HCT116 (cell line): Measurements from ENCODE around the gene CACNA1C. TPM values are rescaled to one million over a fixed set of nuclear protein-coding genes. Genes with fewer than 3 reads are reported as not detected.

Experiments used
- ATAC-seq: fragments of 200-7000 bp; cut with Tn5 transposase; 2 replicates; pipeline ENCODE4 v1.9.1; 2020; ENCODE audit warnings: mild to moderate bottlenecking, moderate library complexity
- BruUV-seq: library from RNA; stranded (reverse); fragments of 400-500 nt; replicated peaks from 2 replicates; lab custom pipeline; 2021; lab: Mats Ljungman, UMichigan
- CTCF ChIA-PET: fragments of 300-600 bp; sonication (Branson Sonifier 250); formaldehyde crosslinking; loops from one replicate; lab custom pipeline; 2021; ENCODE audit warnings: antibody characterized with exemption; lab: Charles Lee
- POLR2A ChIA-PET: fragments of 300-600, 350-600 bp; sonication (Branson Sonifier 250); formaldehyde crosslinking; loops from one replicate; lab custom pipeline; 2021; ENCODE audit warnings: antibody characterized with exemption; lab: Charles Lee
- RAD21 ChIA-PET, 2 experiments: fragments of 300-600 bp; sonication (Branson Sonifier 250); formaldehyde crosslinking; loops; one replicate each; lab custom pipeline; 2023; ENCODE audit warnings: low total read pairs in 2 of 2; ENCODE audit not compliant: uncharacterized antibody in 2 of 2, unreplicated experiment in 2 of 2, low non-redundant PET in 1 of 2; lab: Charles Lee
- DNase-seq: peaks from one replicate; pipeline ENCODE4 v3.0.0-alpha.2; 2010; ENCODE audit warnings: low read depth, low spot score
- H2AFZ ChIP-seq: fragments of 200-600 bp; shearing (Covaris generic), sonication (generic); 2 replicates; pipeline ENCODE4 v1.6.1; 2017; ENCODE audit warnings: low read depth, mixed run types, mixed read lengths, antibody characterized with exemption, low read length; ENCODE audit not compliant: poor library complexity, severe bottlenecking
- H3K27ac ChIP-seq: 2 replicates; pipeline ENCODE4 v1.5.1; 2012; ENCODE audit warnings: low read depth, low read length
- H3K27me3 ChIP-seq: fragments of 200-600 bp; sonication (generic); 2 replicates; pipeline ENCODE4 v1.6.1; 2016; ENCODE audit warnings: mixed run types, low read length, mixed read lengths; ENCODE audit not compliant: insufficient read depth
- H3K36me3 ChIP-seq, 2 experiments: fragments of 200-500 bp in 1 of 2; fragments of 200-600 bp in 1 of 2; sonication (Bioruptor generic) in 1 of 2; sonication (generic) in 1 of 2; 2 replicates each; pipeline versions ENCODE4 v1.5.1 to v1.6.1; 2014 to 2016; ENCODE audit warnings: low read length in 2 of 2, inconsistent platforms in 1 of 2, mixed read lengths in 1 of 2, mixed run types in 1 of 2; ENCODE audit not compliant: insufficient read depth in 2 of 2, control insufficient read depth in 1 of 2
- H3K4me1 ChIP-seq, 2 experiments: fragments of 200-600 bp in 1 of 2; sonication (generic) in 1 of 2; 2 replicates each; pipeline versions ENCODE4 v1.5.1 to v1.6.1; 2012 to 2017; ENCODE audit warnings: low read length in 2 of 2, inconsistent platforms in 1 of 2, mild to moderate bottlenecking in 1 of 2, mixed read lengths in 1 of 2, mixed run types in 1 of 2, moderate library complexity in 1 of 2; ENCODE audit not compliant: insufficient read depth in 2 of 2, control insufficient read depth in 1 of 2
- H3K4me2 ChIP-seq: fragments of 200-600 bp; sonication (generic); 2 replicates; pipeline ENCODE4 v1.6.1; 2017; ENCODE audit warnings: mixed run types, low read length, mixed read lengths
- H3K4me3 ChIP-seq, 2 experiments: fragments of 200-600 bp in 1 of 2; sonication (generic) in 1 of 2; replicated peaks in 1 of 2; 2 replicates each; pipeline ENCODE4 v1.5.1; 2011 to 2016; ENCODE audit warnings: low read length in 2 of 2, control low read depth in 1 of 2, low read depth in 1 of 2, mild to moderate bottlenecking in 1 of 2, mixed read lengths in 1 of 2, mixed run types in 1 of 2
- H3K79me2 ChIP-seq: fragments of 200-600 bp; sonication (generic); 2 replicates; pipeline ENCODE4 v1.6.1; 2017; ENCODE audit warnings: mild to moderate bottlenecking, mixed run types, low read length, moderate library complexity, mixed read lengths; ENCODE audit not compliant: insufficient read depth
- H3K9ac ChIP-seq: fragments of 200-600 bp; sonication (generic); 2 replicates; pipeline ENCODE4 v1.6.1; 2016; ENCODE audit warnings: low read length, mixed read lengths
- H3K9me2 ChIP-seq: fragments of 200-600 bp; sonication (generic), shearing (Covaris generic); 2 replicates; pipeline ENCODE4 v1.6.1; 2017; ENCODE audit warnings: mixed run types, mild to moderate bottlenecking, moderate library complexity; ENCODE audit not compliant: insufficient read depth
- H3K9me3 ChIP-seq, 2 experiments: fragments of 200-500 bp in 1 of 2; fragments of 200-600 bp in 1 of 2; sonication (Bioruptor generic) in 1 of 2; sonication (generic) in 1 of 2; 2 replicates each; pipeline ENCODE4 v1.6.1; 2014 to 2017; ENCODE audit warnings: low read length in 2 of 2, mixed read lengths in 2 of 2, inconsistent platforms in 1 of 2, low read depth in 1 of 2, mild to moderate bottlenecking in 1 of 2, mixed run types in 1 of 2, moderate library complexity in 1 of 2; ENCODE audit not compliant: control insufficient read depth in 1 of 2, insufficient read depth in 1 of 2
- H4K20me1 ChIP-seq: fragments of 200-600 bp; sonication (generic), shearing (Covaris generic); 2 replicates; pipeline ENCODE4 v1.6.1; 2017; ENCODE audit warnings: mixed run types, mild to moderate bottlenecking, moderate library complexity; ENCODE audit not compliant: insufficient read depth
- CBX3 ChIP-seq: IDR thresholded peaks from 2 replicates; pipeline ENCODE4 v1.6.1; 2012; ENCODE audit warnings: low read depth
- CEBPB ChIP-seq: IDR thresholded peaks from 2 replicates; pipeline ENCODE4 v1.6.1; 2012; ENCODE audit warnings: low read depth
- EGR1 ChIP-seq: IDR thresholded peaks from 2 replicates; pipeline ENCODE4 v1.6.1; 2012; ENCODE audit warnings: low read depth
- ELF1 ChIP-seq: IDR thresholded peaks from 2 replicates; pipeline ENCODE4 v1.6.1; 2012; ENCODE audit warnings: low read depth, borderline replicate concordance
- EZH2 ChIP-seq: fragments of 200-600 bp; sonication (generic); IDR thresholded peaks from 2 replicates; pipeline ENCODE4 v1.6.1; 2017; ENCODE audit warnings: antibody characterized with exemption, mixed run types
- POLR2A ChIP-seq: IDR thresholded peaks from 2 replicates; pipeline ENCODE4 v1.7.0; 2011; ENCODE audit warnings: borderline replicate concordance; ENCODE audit not compliant: insufficient read depth, insufficient read length; ENCODE audit errors: extremely low read depth
- POLR2AphosphoS5 ChIP-seq: IDR thresholded peaks from 2 replicates; pipeline ENCODE4 v1.6.1; 2011; ENCODE audit warnings: mild to moderate bottlenecking, low read depth, low read length, moderate library complexity
- RAD21 ChIP-seq: IDR thresholded peaks from 2 replicates; pipeline ENCODE4 v1.6.1; 2012; ENCODE audit warnings: low read depth, mild to moderate bottlenecking
- SIN3A ChIP-seq: IDR thresholded peaks from 2 replicates; pipeline ENCODE4 v1.6.1; 2012; ENCODE audit warnings: low read depth
- TCF7L2 ChIP-seq: IDR thresholded peaks from 2 replicates; pipeline ENCODE4 v1.7.0; 2011; ENCODE audit warnings: borderline replicate concordance, inconsistent platforms; ENCODE audit not compliant: insufficient read depth, insufficient read length; ENCODE audit errors: extremely low read depth
- YY1 ChIP-seq: IDR thresholded peaks from 2 replicates; pipeline ENCODE4 v1.6.1; 2011; ENCODE audit warnings: low read length, low read depth, moderate library complexity, mild to moderate bottlenecking; ENCODE audit not compliant: insufficient replicate concordance; ENCODE audit errors: extremely low read depth
- ZFX ChIP-seq: fragments of 450-650 bp; IDR thresholded peaks from 2 replicates; pipeline ENCODE4 v1.6.1; 2017
- ZNF274 ChIP-seq: fragments of 200-500 bp; sonication (Bioruptor generic); IDR thresholded peaks from 2 replicates; pipeline ENCODE4 v1.6.1; 2014; ENCODE audit warnings: mild to moderate bottlenecking, low read depth, low read length, inconsistent platforms
- intact Hi-C: fragments of 100-400 bp; cut with micrococcal nuclease; formaldehyde crosslinking; loops from 2 replicates; pipeline ENCODE4 v1.10.0; 2022
- total RNA-seq: library from RNA; stranded (reverse); gene quantifications from one replicate; pipeline ENCODE4 v1.2.1, GENCODE V29; 2021; ENCODE audit not compliant: unreplicated experiment
- TF ChIP-seq, protein P1 (sequence below): IDR thresholded peaks from 2 replicates; pipeline ENCODE4 v1.6.1; 2012

The CACNA1C gene
- total RNA-seq, 1 experiment from 2014 or later = 0.05 TPM

DNA sequence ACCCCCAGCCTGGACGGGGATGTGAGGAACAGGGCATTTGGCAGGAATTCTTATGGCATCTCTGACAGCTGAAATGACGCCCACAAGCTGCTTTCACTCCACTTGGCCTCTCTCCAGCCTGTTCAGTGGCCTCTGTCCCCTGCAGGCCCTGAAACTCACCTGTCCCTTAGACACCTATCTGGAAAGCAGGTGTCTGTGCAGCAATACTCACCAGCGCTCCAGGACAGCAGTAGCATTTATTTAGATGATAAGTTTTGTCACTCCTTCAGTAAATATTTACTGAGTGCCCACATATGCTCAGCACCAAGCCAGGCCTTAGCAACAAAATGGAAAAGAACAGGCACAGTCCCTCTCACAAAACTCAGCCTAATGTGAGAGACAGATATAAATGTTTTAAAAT, 430.9 kb downstream of the CACNA1C start:
- ChIA-PET CTCF (no interaction called here), POLR2A (no interaction called here), RAD21 (no interaction called here)
- Histone ChIP-seq H3K9ac (no peak overlapping the region), H3K27me3 (peaks cover 21% of the 10 kb centered on the region), H3K36me3 (no peaks in the 10 kb centered on the region), H3K4me1 (no peaks in the 10 kb centered on the region), H3K4me2 (no peak overlapping the region), H2AFZ (no peak overlapping the region), H4K20me1 (no peaks in the 10 kb centered on the region; the same call in 1 of the 2 replicates), H3K9me2 (no peaks in the 10 kb centered on the region), H3K4me3 (no peak overlapping the region), H3K27ac (no peak overlapping the region), H3K9me3 (no peaks in the 10 kb centered on the region), H3K79me2 (no peaks in the 10 kb centered on the region)
- no peak for ATAC-seq
- no TSS peak for BruUV-seq
- TF ChIP-seq ZNF274 (no peak), RAD21 (no peak), ZFX (no peak), POLR2AphosphoS5 (no peak), POLR2A (no peak), EGR1 (no peak), SIN3A (no peak), YY1 (no peak), EZH2 (no peak), ELF1 (no peak), CEBPB (no peak), CBX3 (no peak), TCF7L2 (no peak)
- TF ChIP-seq, protein P1, sequence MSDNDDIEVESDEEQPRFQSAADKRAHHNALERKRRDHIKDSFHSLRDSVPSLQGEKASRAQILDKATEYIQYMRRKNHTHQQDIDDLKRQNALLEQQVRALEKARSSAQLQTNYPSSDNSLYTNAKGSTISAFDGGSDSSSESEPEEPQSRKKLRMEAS = no peak
- no peak for DNase-seq
- intact Hi-C loops = no loop called here
